NCI-H146 treated with DMSO at 0.1 percent for 48 hours (cell line): Measurements from ENCODE around the gene C18orf63.
"Not testable (repeated sequence)": the region's sequence is repeated elsewhere in the genome, so short reads cannot be mapped to it uniquely, and the experiment has no call there.

Source experiments
- DNase-seq: peaks from one replicate; lab custom pipeline; 2025; ENCODE audit not compliant: unreplicated experiment; lab: John Stamatoyannopoulos, UW

C18orf63 gene

DNA sequence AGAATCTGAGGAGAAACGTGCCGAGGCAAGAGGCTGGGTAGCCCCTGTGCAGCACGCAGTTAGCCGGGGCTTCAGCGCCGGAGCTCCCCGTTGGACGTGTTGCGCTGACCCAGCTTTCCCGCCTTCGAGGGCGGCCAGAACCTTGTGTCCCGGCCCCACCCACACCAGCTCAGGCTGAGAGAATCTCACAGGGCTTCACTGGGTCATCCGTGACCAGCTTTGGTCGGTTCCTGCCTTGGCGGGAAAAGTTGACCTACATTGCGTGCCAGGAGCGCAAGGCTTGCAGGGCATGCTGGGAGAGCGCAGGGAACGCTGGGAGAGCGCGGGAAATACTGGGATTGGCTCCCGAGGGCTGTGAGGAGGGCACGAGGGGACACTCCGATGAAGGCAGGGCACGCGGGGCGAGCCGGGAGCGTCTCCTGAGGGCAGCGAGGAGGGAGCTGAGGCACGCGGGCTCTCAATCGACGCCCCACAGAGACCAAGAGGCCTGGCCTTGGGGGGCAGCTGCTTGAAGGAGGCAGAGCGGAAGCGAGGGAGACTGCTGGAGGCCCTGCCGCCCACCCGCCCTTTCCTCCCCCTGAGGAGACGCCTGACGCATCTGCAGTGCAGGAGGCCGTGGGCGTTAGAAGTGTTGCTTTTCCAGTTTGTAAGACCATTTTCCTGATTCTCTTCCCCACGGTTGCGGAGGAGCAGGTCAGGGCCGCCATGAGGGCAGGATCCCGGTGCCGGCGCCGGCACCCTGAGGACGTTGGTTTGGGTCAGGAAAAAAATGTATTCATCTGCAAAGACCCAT lies at the start of gene C18orf63:
TSS of gene C18orf63 (plus strand) at position 376 of the 793 bp plus-strand sequence. CDS start 2,027 bp downstream, outside the sequence.
- DNase-seq = no peak

DNA sequence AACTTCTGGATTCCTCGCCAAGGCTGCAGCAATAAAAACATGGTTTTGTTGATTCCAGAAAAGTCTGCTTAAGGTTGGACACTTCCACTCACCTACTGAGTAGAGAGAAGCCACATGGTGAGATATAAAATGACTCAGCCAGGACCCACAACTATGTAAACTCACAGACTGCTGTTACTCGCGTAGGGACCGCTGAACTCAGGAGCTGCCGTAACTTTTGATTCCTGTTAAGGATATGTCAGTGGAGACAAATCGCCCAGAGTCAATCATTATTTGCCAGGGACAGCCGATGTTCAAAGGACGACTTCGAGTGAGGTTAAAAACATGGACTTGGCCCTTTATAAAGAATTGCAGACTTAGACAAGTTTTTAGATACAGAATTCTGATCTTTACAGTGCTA lies 49.5 kb upstream of the C18orf63 start:
- no peak for DNase-seq

DNA sequence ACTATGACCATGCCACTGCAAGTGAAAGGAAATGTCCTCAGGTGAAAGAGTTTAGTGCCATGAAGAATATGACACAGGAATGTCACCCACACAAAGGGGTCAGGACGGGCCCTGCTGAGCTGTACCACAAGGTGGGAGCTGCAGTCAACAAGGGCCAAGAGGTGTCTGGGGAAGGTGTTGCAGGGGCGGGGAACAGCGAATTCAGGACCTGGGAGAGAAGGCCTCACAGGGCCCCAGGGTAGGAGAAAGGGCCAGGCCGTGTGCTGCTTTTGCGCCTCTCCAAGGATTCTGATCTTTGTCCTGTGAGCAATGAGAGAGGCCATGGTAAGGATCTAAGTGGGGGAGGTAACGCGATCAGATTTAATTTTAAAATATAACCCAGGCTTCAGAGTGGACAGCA lies 47.5 kb upstream of the C18orf63 start:
- DNase-seq = no peak

DNA sequence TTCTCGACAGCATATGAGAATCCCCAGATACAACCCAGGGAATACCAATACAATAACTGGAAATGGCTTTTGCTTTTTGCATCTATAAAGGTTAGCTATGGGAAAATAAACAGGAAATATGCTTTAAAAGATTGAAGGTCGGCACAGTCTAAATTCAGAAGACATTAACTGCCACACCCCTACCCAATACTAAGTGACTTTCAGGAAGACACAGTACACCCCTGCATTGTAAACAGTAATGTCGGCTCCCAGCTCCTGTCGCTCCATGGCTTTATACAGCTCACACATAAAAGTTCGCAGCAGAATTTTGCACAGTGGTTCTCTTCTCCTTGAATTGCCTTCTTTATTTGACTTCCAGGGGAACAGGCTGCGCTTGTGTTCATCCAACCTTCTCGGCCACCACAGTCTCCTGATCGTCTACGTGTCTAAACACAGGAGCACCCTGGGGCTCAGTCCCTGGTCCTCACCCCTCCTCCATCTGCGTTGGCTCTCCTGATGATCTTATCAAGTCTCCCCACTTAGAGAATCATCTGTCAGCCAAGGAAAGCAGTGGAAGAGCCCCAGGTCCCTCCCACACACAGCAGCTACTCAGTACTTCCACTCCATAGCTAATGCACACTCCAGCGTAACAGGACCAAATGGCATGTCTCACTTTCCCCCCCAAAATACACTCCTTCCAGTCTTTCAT lies 46.6 kb upstream of the C18orf63 start:
- DNase-seq = no peak

DNA sequence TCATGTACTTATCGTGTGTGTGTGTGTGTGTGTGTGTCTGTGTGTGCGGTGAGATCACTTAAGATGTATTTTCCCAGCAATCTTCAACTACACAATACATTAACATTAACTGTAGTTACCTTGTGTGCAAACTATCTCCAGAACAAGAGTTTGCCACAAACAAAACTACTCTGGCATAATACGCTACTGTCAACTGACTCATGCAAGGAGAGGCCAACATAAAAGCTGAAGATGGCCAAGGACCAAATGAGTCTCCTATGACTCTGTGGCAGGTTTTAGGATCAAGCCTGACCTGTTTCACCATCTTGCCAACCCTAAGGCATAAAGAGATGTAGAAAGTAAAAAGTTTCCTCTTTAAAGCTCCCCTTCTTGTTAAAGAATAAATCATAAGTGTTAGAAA lies 44.0 kb upstream of the C18orf63 start:
- no peak for DNase-seq

DNA sequence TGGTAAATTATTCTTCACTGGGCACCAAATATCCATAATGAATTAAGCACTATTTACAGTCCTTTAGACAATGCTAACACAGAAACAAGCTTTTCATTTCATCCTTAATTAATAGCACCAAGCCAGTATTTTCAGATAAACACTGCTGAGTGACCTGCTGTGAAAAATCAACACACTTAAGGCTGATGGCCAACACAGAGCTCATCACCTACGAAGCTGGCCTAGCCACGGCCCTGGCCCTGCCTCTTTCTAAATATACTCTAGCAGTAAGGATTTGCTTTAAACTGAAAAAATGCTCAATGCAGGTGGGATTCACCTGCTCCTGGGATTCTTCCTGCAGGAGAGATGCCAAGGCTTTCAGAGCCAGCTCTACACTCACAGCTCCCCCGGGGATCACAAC lies 42.2 kb upstream of the C18orf63 start:
- peak; percentile 84 for DNase-seq

DNA sequence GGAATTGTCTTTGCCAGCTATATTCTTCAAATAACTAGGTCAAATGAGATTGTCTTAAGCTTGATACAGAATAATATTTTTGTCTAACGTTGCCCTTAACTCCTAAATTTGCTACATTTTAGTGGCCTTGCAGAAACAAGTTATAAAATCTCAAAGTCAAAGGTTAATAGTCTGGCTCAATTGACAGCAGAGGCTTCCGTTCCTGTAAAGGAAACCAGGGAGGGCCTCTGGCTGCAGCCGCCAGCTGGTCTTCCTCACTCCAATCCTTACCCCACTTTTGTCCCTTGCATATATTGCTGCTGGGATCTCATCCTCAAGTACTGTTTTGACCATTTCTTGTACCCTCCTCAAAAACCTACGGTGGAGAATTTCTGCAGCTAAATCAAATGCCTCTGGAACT lies 40.9 kb upstream of the C18orf63 start:
- no peak for DNase-seq

DNA sequence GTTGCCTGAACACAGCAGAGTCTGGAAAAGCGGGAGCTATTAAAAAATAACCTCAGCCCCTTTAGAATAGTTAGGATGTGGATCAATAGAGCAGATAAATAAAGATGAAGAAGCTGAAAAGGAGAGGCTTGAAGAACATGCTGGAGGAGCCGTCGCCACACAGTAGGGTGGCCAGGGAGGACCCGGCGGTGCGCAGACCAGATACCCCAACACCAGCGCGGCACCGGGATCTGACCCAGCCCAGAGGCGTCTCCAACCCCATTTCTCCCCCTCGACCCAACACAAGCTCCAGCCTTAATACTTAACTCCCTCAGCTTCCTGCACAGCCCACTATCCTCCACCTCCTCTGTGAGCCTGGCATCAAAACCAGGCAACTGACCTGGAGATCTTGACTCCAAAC lies 39.9 kb upstream of the C18orf63 start:
- DNase-seq = no peak

DNA sequence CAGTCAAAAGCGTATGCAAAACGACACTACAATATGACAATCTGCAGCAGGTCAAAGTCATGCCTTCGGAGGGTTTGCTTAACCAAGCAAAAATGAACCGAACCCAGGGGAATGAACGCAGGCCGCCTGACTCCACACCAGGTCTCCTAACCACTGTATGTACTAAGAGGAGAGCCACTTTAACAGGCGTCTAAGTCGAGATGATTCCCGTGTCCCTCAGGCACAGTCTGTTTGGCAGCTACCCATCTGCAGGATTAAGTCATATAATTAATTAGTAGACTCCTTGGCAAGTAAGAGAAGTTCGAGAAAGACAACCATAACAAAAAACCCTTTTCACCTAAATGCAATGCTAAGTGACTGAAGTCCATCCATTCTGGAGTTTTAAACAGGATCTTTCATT lies 39.0 kb upstream of the C18orf63 start:
- no peak for DNase-seq

DNA sequence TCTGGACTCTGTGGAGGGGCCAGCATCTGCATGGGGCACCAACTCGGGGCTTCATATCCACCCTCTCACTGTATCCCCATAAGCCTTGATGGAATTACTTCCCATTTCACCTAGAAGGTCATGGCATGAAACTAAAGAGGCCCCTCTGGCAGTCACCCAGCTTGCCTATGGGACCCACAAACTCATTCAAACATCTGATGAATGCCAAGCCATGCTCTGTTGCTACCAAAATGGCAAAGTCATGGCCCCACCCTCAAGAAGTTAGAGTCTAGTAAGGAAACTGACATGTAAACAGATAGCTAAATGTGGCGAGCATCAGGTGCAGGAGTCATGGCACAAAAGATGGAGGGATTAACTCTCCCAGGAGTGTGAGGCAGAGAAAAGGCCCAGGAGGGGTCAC lies 38.3 kb upstream of the C18orf63 start:
- DNase-seq = no peak

DNA sequence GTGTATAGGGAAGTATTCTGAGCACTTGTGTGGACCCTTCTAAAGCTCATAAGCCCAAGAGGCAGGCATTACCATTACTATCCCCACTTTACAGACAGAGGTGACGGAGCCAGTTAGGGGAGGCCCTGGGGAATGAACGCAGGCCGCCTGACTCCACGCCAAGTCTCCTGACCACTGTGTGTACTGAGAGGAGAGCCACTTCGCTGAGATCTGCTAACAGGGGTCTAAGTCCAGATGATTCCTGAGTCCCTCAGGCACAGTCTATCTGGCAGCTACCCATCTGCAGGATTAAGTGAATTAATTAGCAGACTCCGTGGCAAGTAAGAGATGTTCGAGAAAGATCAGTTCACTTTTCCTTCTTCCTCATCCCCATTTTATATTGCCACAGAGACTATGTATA lies 37.6 kb upstream of the C18orf63 start:
- no peak for DNase-seq

DNA sequence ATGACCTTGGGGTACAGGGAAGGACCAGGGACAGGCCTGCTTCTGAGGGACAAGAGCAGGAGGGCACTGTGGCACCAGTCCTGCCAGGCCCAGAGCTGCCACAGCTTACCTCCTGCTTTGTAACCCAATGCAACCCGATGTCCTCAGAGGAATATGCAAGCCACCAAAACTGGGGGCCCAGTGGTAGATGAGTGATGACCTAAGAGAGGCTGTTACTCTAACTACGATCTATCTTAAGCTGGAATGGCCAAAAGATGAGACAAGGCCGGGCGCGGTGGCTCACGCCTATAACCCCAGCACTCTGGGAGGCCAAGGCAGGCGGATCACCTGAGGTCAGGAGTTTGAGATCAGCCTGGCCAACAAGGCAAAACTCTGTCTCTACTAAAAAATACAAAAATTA lies 36.7 kb upstream of the C18orf63 start:
- DNase-seq = no peak

DNA sequence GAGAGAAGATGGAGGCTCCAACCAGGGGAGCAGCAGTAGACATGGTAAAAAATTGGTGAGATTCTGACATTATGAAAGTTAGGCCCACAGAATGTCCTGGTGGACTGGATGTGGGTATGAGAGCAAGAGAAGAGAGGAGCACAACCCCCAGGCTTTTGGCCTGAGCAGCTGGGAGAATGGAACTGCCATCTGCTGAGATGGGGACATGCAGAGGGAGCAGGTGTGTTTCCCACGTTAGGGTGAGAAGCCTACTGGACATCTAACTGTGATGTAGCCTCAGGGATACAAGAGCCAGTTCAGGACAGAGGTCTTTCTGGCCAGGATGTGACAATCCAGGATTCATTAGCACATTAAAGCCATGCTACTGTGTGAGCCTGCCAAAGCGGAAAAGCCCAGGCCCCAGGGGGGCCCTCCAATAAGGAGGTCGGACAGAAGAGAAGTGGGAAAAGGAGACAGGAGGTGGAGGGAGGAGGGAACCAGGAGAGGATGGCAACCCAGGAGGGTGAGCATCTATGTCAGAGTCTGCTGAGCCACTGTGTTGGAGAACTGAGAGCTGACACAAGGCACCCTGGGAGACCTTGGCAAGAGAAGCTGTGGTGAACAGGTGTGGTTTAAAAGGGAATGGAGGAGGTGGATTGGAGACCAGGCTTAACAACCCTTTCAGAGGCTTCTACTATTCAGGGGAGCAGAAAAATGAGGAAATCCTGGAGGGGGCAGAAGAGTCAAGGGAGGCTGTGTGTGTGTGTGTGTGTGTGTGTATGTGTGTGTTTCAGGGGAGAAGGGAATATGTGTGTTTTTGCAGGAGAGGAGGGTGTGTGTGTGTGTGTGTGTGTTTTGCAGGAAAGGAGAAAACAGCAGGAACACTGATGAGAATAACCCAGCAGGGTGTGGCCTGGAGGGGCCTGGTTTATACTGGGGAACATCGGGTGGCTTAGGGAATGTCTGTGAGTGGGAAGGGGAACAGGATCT lies 34.3 kb upstream of the C18orf63 start:
- DNase-seq = peak; percentile 85

DNA sequence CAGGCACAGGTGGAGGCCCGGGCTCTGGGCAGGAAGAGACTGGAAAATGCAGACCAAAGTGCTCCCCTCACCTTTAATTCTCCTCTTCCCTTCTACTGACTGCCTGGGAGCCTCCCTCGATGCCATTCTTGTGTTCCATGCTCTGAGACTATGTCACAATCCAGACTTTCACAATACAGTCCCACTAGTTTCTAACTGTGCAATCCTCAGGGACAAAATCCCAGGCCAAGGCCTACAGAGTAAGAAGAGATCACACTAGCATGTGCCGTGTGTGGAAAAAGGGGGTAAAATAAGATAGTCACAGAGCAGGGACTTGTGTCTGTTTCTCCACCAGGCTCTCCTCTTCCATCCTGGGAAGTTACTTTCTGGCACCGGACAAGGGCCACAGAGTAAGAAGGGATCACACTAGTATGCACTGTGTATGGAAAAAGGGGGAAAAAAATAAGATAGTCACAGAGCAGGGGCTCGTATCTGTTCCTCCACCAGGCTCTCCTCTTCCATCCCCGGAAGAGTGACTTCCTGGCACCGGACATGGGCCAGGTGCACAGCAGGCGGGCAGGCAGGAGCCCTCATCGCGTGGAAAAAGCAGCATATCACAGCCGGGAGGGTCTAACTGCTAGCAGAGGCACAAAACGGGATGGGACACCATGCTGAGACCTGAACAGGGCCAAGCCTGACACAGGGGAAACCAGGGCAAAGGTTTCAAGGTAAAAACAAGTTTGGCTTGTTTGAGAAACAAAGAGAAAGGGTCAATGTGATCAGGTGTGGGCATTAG lies 33.5 kb upstream of the C18orf63 start:
- DNase-seq = peak; percentile 30

DNA sequence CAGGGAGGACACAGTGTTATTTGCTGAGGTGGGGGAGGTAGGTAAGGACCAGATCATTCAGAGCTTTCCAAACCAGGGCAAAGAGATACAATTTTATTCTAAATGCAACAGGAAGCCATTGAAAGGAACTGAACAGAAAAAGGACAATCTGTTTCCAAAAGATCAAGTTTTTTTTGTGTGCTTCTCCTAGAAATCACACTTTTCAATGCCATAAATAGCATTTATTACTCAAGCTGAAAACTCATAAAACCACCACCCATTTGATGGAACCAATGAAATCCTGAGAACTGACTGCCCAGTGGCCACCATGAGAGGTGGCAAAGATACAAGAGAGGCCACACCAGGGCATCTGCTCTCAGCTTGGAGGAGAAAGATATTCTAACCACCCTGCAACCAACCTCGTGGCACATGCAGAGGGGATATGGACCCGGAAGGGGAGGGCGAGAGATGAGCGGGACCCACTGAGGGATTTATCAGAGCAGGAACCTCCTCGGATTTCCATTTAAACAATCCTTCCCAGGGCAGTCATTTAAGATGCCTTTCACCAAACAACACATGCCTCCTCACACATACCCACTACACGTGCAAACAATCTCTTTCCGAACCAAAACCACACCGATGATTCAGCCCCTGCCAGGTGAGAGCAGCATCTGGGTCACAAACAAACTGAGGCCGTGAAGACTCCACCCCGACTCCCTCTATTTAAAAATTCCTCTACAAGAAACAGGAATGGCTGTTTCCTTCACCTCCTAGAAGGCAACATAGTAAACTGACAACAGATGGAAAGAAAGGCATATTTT lies 32.7 kb upstream of the C18orf63 start:
- DNase-seq = no peak

DNA sequence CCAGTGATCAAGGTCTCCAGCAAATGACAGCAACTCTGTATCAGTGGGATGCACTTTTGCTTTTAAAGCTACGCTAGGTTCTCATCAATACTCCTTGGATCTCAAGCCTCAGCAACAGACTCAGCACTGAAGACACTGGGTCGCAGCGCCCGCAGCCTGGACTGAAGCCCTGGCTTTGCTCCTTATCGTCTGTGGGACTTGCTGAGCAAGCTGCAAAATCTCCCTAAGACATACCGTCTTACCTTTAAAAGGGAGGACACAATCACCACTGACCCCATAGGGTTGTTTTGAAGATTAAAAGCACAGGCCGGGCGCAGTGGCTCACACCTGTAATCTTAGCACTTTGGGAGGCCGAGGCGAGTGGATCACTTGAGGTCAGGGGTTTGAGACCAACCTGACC lies 32.0 kb upstream of the C18orf63 start:
- no peak for DNase-seq

DNA sequence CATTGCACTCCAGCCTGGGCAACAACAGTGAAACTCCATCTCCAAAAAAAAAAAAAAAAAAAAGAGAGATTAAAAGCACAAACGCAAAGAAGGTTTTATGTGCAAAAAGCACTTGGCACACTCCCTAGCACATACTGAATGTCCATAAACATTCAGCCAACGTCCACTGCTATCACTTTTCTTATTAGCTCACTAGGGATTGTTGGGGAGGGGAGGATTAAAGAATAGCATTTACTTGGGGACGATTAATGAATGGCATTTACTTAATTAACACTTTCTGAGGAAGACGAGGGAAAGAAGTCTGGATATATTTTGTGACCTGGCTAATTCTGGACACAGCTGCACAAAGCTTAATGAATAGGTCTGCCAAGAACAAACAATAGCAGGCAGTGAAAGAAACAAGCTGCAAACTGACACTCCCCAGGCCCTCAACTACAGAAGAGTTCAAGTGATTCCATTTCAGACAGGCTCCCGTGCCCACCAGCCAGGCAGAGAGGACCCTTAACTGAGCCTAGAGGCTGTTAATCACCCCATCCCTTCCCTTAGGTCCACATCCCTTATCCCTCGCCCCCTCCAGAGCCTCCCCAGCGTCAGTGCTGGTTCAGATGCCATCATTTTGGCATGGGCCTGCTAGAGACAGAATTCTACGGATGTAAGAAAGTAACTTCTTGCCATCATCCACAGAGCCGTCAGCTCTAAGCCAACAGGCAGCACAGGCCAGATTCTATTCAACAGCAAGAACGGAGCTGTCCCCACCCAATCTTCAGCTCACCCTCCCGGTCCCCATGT lies 31.3 kb upstream of the C18orf63 start:
- DNase-seq = peak; percentile 50

DNA sequence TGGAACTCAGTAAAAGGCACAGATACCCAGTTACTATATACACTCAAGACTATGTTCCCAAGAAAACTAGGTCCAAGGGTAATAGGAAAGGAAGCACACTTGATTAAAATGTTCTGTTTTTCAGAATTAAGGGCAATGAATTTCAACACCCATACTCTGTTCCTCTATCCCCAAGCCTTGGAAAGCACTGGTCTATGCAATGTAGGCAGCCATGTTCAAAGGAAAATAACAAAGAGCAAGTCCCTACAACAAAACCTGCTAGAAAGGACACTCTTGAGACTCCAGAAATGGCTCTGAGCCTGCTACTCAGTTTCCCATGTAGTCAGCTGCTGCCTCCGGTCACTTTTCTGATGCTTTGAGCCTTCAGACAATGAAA lies 30.7 kb upstream of the C18orf63 start:
- DNase-seq = no peak

DNA sequence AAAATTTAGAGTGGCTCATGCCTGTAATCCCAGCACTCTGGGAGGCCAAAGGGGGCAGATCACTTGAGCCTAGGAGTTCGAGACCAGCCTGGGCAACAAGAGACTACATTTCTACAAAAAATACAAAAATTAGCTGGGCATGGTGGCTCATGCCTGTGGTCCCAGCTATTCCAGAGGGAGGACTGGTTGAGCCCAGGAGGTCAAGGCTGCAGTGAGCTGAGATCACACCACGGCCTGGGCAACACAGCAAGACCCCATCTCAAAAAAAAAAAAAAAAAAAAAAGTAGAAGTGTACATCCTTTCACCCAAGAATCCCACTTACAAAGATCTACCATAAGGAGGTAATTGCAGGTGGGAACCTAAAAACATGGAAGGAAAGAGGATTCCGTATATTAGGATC lies 30.1 kb upstream of the C18orf63 start:
- not testable (repeated sequence) for DNase-seq
